Thymus (tissue), 11 donors: Measurements from ENCODE around the gene FBXO15. TPM values are rescaled to one million over a fixed set of nuclear protein-coding genes. Genes with fewer than 3 reads are reported as not detected.
A peak's percentile ranks its signal among the peaks of the same experiment; 100 is the strongest.

Experiments used
- DNase-seq, 9 donors: peaks; one replicate each; pipeline ENCODE4 v3.0.0-alpha.2; 2013; ENCODE audit warnings: low spot score in 9 of 9, low read depth in 6 of 9, missing footprints in 1 of 9
- H3K27ac ChIP-seq, 2 donors: one replicate each; pipeline ENCODE4 v1.5.1; 2013; ENCODE audit warnings: control low read depth in 1 of 2, low read depth in 1 of 2, low read length in 1 of 2, mild to moderate bottlenecking in 1 of 2, moderate library complexity in 1 of 2
- H3K27me3 ChIP-seq, 2 donors: one replicate each; pipeline ENCODE4 v1.5.1; 2013; ENCODE audit warnings: low read length in 1 of 2; ENCODE audit not compliant: control insufficient read depth in 2 of 2, insufficient read depth in 1 of 2
- H3K36me3 ChIP-seq, 2 donors: one replicate each; pipeline ENCODE4 v1.5.1; 2013; ENCODE audit warnings: low read length in 1 of 2, mild to moderate bottlenecking in 1 of 2, moderate library complexity in 1 of 2; ENCODE audit not compliant: control insufficient read depth in 2 of 2, insufficient read depth in 2 of 2
- H3K4me1 ChIP-seq, 2 donors: one replicate each; pipeline ENCODE4 v1.5.1; 2013; ENCODE audit warnings: low read length in 2 of 2; ENCODE audit not compliant: control insufficient read depth in 2 of 2, insufficient read depth in 2 of 2
- H3K4me3 ChIP-seq, 2 donors: one replicate each; pipeline ENCODE4 v1.5.1; 2013; ENCODE audit warnings: low read length in 2 of 2, control low read depth in 1 of 2, mild to moderate bottlenecking in 1 of 2
- H3K9me3 ChIP-seq, 2 donors: one replicate each; pipeline ENCODE4 v1.5.1; 2013; ENCODE audit warnings: low read length in 1 of 2, mild to moderate bottlenecking in 1 of 2; ENCODE audit not compliant: control insufficient read depth in 2 of 2, insufficient read depth in 1 of 2
- WGBS: extraction: QIAGEN DNeasy Blood & Tissue Kit; methylation state at CpG from one replicate; pipeline ENCODE4 v1.1.7; 2013; 5-methylcytosine and 5-hydroxymethylcytosine counted together
- polyA plus RNA-seq: library from polyadenylated mRNA; stranded (reverse); fragments of 200-250 nt; gene quantifications from one replicate; pipeline ENCODE4 v1.2.3, GENCODE V29; 2013
- total RNA-seq: library from RNA; stranded (reverse); fragments of 120-200 nt; gene quantifications from one replicate; pipeline ENCODE4 v1.2.4, GENCODE V29; 2013
- donor health status: healthy.

The FBXO15 gene
- total and polyA plus RNA-seq, 2 donors: 5.1 to 9.5 TPM

DNA sequence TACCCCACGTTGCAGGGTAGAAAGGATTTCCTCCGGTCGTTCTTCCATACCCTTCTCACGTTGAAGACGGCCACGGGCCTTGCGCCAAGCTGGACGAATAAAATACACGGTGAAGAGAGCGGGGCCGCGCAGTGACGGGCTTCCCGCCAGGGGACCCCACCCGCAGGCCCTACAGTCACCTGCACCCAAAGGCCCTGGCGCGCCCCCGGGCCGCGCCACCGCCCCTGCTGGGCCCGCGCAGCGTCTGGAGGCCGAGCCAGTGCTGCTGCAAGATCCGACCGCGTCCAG, 199 bp downstream of the FBXO15 start:
- Histone ChIP-seq H3K4me3 (peak overlapping the region; percentile 61 to 98), H3K36me3 (peaks cover 4 to 7% of the 10 kb centered on the region in 2 donors), H3K27ac (peak overlapping the region; percentile 94 to 100), H3K9me3 (no peaks in the 10 kb centered on the region), H3K4me1 (peaks cover 10 to 22% of the 10 kb centered on the region in 2 donors), H3K27me3 (peaks cover 0 to 2% of the 10 kb centered on the region in 2 donors)
- DNase-seq: no peak
- under 1% methylated on average over 28 of the region's 28 CpGs for WGBS

DNA sequence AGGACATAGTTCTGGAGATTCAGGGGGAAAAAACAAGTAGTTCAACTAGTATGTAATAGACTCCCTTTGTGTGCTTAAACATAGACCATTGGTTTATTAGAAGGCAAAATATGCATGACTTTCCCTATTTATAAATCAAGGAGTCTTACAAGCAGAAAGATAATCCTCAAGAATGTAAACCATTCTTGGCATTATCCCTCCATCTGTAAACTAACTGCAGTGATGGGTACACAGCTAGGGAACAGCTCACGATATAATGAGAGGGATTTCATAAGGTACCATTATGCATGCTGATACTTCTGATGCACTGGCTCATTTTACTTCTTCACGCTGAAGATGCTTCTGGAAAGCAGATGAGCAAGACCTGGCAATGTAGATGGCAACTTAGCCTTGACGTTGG, 878 bp downstream of the FBXO15 start:
- Histone ChIP-seq H3K4me3 (peak overlapping the region in 1 of 2 donors; percentile 61), H3K36me3 (peaks cover 0 to 4% of the 10 kb centered on the region in 2 donors), H3K27me3 (peaks cover 0 to 2% of the 10 kb centered on the region in 2 donors), H3K27ac (no peak overlapping the region), H3K4me1 (peaks cover 10 to 22% of the 10 kb centered on the region in 2 donors), H3K9me3 (no peaks in the 10 kb centered on the region)
- peak in 1 of 9 donors; percentile 4 for DNase-seq
- WGBS: 70% methylated on average over 3 of the region's 3 CpGs

DNA sequence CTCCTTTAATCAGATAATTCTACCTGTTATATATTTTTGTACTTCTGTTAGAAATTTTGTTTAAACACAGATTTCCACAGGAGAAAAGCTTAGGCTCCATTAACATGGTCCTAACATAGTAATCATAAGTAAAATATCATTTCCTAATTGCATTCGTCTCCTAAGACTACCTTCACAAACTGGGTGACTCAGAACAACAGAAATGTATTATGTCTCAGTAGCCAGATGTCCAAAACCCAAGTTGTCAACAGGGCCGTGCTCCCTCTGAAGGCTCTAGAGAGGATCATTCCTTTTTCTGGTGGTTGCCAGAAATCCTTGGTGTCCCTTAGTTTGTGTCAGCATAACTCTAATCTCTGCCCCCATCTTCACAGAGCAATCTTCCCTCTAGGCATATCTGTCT, 5.4 kb downstream of the FBXO15 start:
- peaks cover 0 to 2% of the 10 kb centered on the region in 2 donors for H3K27me3 ChIP-seq
- H3K4me1 ChIP-seq: peaks cover 0 to 4% of the 10 kb centered on the region in 2 donors
- H3K9me3 ChIP-seq: no peaks in the 10 kb centered on the region
- no peak for DNase-seq
- no peak overlapping the region for H3K27ac ChIP-seq
- no peak overlapping the region for H3K4me3 ChIP-seq
- WGBS: 99% methylated on average over 2 of the region's 2 CpGs
- no peaks in the 10 kb centered on the region for H3K36me3 ChIP-seq

DNA sequence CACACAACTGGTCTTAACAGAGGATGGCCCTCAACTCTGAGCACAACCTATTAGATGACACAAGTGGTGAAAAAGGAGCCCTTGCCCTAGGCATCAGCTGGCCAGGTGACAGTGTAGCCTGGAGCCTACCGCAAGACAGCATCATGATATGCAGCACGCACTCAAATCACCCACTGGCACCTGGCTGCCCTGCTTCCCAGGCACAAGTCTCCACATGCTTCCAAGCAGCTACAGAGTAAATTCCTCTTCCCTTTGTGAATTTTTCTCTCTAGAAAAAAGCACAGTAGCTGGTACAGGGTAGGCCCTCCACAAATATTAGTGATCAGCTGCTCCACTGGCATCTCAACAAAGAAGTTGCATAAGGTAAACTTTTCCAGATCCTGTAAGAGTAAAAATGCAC, 6.0 kb downstream of the FBXO15 start:
- H3K4me3 ChIP-seq: no peak overlapping the region
- no peak for DNase-seq
- H3K9me3 ChIP-seq: no peaks in the 10 kb centered on the region
- 97% methylated on average over 2 of the region's 2 CpGs for WGBS
- peaks cover 0 to 2% of the 10 kb centered on the region in 2 donors for H3K27me3 ChIP-seq
- no peak overlapping the region for H3K27ac ChIP-seq
- H3K36me3 ChIP-seq: no peaks in the 10 kb centered on the region
- H3K4me1 ChIP-seq: no peaks in the 10 kb centered on the region

DNA sequence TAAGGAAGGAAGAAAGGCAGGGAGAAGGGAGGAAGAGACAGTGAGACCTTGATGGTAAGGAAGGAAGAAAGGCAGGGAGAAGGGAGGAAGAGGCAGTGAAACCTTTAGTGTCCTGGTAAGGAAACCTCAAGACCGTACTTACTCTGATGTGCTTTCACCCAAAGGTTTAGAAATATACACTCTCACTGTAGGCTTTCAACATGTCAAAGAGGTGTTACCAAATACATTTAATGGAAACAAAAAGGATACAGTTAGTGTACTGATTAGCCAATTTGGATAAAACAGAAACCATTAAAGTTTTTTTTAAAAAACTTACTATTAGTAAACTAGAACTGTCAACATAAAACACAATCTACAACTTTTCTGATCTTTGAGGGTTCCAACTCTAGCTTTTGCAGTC, 7.1 kb downstream of the FBXO15 start:
- no peaks in the 10 kb centered on the region for H3K4me1 ChIP-seq
- no peaks in the 10 kb centered on the region for H3K36me3 ChIP-seq
- peaks cover 0 to 2% of the 10 kb centered on the region in 2 donors for H3K27me3 ChIP-seq
- 92% methylated on average over 1 of the region's 1 CpG for WGBS
- H3K9me3 ChIP-seq: no peaks in the 10 kb centered on the region
- DNase-seq: no peak
- no peak overlapping the region for H3K27ac ChIP-seq
- no peak overlapping the region for H3K4me3 ChIP-seq

DNA sequence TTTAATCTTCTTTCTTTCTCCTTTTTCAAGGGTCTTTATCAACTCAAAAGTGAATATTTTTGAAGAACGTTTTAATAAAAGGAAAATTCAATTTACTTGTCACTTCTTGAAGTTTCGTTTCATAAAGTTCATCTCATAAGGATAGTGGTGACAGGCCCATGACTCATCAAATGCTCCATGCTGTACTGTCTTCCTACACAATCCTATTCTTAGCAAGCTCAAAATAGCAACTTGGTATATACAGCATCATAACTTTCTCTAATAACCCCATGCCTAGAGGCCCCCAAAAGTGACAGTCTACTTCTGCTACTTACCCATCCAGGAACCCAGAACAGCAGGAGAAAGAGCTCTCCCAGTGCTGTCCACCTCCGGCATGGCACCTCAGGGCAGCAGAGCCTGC, 7.7 kb downstream of the FBXO15 start:
- H3K4me3 ChIP-seq: no peak overlapping the region
- H3K4me1 ChIP-seq: no peaks in the 10 kb centered on the region
- H3K27ac ChIP-seq: no peak overlapping the region
- no peak for DNase-seq
- H3K36me3 ChIP-seq: no peaks in the 10 kb centered on the region
- WGBS: 73% methylated on average over 3 of the region's 3 CpGs
- peaks cover 0 to 2% of the 10 kb centered on the region in 2 donors for H3K27me3 ChIP-seq
- H3K9me3 ChIP-seq: no peaks in the 10 kb centered on the region

DNA sequence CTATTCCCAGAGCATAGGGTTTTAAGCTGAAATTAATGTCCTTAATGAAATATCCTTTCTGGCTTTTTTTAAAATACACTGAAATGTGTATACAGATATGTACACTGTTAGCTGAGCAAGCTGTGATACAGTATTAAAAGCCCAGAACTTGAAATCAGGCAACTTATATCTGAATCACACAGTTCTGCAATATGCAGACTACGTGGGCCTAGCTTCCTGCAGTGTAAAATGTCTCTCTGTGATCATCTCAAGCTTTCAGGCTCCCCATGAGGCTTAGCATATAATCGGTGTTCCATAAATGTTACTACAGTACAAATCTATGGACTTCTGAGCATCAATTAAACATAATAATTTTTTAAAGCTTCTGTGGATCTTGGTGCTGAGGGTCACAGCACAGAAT, 8.2 kb downstream of the FBXO15 start:
- H3K4me1 ChIP-seq: no peaks in the 10 kb centered on the region
- no peak for DNase-seq
- no peaks in the 10 kb centered on the region for H3K9me3 ChIP-seq
- no peaks in the 10 kb centered on the region for H3K36me3 ChIP-seq
- no peak overlapping the region for H3K27ac ChIP-seq
- peaks cover 0 to 2% of the 10 kb centered on the region in 2 donors for H3K27me3 ChIP-seq
- H3K4me3 ChIP-seq: no peak overlapping the region
- WGBS: 90% methylated on average over 2 of the region's 2 CpGs

DNA sequence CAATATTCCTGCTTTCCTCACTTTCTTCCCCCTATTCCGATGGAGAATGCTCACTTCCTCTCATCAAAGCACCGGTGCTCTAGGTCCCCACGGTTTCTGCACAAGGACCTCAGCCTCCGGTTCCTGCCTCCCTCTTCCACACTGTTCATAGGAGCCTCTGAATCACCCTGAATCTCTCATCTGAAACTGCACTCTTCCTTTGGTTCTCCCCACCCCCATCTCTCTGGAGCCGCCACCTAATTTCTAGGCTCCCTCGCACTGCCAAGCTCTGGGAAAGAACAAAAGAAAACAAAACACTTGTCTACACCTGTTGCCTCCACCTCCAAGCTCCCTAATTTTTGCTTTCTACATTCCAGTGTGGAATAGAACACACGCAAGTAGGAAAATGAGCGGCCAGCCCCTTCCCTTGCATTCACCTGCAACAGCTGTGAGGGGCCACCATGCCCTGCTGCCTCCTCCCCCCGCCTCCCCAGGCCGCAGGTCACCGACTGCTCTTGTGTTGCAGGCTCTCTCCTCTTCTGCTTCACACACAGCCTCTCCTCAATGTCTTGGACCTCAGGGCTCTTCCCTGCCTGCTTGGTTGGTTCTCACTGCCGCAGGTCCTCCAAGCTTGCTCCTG, 9.6 kb downstream of the FBXO15 start:
- DNase-seq: no peak
- Histone ChIP-seq H3K4me3 (no peak overlapping the region), H3K36me3 (no peaks in the 10 kb centered on the region), H3K27ac (no peak overlapping the region), H3K27me3 (no peaks in the 10 kb centered on the region), H3K4me1 (no peaks in the 10 kb centered on the region), H3K9me3 (no peaks in the 10 kb centered on the region)
- 94% methylated on average over 12 of the region's 12 CpGs for WGBS

DNA sequence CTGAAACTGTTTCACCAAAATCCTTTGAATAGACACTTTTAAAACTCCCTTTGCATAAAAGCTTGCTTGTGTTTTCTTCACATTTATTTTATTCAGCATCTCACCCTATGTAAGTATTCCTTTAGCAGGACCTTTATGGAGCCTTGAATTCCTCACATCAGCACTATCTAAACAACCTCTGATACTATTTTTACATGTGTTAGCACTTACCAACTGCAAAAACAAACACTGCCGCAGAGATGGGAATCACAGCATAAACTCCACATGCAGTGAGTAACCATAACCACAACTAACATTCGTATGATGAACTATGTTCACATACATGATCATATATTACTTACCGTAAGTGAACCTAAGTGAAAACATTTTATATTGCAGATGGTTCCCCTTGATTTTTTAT, 15.4 kb downstream of the FBXO15 start:
- no peaks in the 10 kb centered on the region for H3K9me3 ChIP-seq
- no peaks in the 10 kb centered on the region for H3K36me3 ChIP-seq
- no peak overlapping the region for H3K4me3 ChIP-seq
- H3K4me1 ChIP-seq: no peaks in the 10 kb centered on the region
- 95% methylated on average over 3 of the region's 3 CpGs for WGBS
- no peak overlapping the region for H3K27ac ChIP-seq
- DNase-seq: no peak
- no peaks in the 10 kb centered on the region for H3K27me3 ChIP-seq

DNA sequence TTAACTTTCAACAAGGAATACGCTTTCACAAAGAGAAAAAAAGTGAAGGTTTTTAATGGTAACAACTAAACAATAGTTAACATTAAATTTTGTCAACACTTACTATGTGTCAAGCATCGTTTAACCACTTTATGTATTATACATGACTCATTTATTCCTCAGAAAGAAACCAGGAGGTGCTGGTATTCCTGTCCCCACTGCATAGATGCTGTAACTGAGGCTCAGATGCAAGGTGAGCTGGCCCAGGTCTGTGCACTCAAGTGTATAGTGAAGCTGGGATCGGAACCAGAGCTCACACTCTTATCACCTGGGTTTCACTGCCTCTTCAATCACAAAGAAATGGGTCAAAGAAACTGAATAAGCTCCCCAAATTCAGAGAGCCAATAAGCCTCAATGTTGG, 16.5 kb downstream of the FBXO15 start:
- no peak overlapping the region for H3K4me3 ChIP-seq
- H3K27ac ChIP-seq: no peak overlapping the region
- no peaks in the 10 kb centered on the region for H3K9me3 ChIP-seq
- H3K4me1 ChIP-seq: no peaks in the 10 kb centered on the region
- DNase-seq: no peak
- H3K27me3 ChIP-seq: no peaks in the 10 kb centered on the region
- 95% methylated on average over 3 of the region's 3 CpGs for WGBS
- no peaks in the 10 kb centered on the region for H3K36me3 ChIP-seq
